ENCODE data around the gene CALCB.

The CALCB gene

GRCh38 chr11:15118431-15118830 is 45.0 kb downstream of the CALCB start:
- DNase-seq: no peak

- DNase-seq: no peak
These were observed 46.0 kb downstream of the CALCB start for GRCh38 chr11:15119352-15119751.

- no peak for DNase-seq
These were observed 46.4 kb downstream of the CALCB start for GRCh38 chr11:15119826-15120225.

- DNase-seq: no peak
These were observed 50.5 kb downstream of the CALCB start for GRCh38 chr11:15123849-15124248.

GRCh38 chr11:15124528-15124927 is 51.1 kb downstream of the CALCB start:
- no peak for DNase-seq

GRCh38 chr11:15127341-15127740 is 53.9 kb downstream of the CALCB start:
- DNase-seq: no peak
